Kidney capillary endothelial cell (primary cell): Measurements from ENCODE around the gene UBASH3B.
"Not testable (repeated sequence)": the region's sequence is repeated elsewhere in the genome, so short reads cannot be mapped to it uniquely, and the experiment has no call there.

Experiments
- DNase-seq: peaks from one replicate; pipeline ENCODE4 v3.0.0-alpha.2; 2018; ENCODE audit warnings: low spot score

The UBASH3B gene

DNA sequence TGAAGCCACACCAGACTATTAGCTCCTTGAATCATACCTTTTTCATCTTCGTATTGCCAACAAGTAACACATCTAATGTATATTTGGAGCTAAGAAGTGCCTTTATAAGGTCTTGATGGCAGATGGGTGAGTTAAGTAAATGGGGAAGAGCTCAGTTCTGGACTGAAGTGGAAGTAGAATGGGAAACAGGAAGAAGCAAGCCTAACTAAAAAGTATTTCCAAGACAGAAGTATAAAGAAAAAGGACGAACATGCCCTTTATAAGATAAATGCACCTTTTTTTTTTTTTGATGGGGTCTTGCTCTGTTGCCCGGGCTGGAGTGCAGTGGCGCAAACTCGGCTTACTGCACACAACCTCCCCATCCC, 197.3 kb downstream of the UBASH3B start:
- no peak for DNase-seq

DNA sequence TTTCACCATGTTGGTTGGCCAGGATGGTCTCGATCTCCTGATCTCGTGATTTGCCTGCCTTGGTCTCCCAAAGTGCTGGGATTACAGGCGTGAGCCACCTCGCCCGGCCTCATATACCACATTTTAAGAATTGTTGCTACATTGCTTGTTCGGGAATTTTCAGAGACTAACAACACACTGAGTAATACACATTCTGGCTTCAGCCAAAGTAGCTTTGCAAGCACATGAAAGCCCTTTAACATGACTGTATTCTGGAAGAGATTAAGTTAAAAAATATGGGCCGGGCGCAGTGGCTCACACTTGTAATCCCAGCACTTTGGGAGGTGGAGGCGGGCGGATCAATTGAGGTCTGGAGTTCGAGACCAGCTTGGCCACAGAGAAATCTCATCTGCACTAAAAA, 197.7 kb downstream of the UBASH3B start:
- DNase-seq, result no peak

DNA sequence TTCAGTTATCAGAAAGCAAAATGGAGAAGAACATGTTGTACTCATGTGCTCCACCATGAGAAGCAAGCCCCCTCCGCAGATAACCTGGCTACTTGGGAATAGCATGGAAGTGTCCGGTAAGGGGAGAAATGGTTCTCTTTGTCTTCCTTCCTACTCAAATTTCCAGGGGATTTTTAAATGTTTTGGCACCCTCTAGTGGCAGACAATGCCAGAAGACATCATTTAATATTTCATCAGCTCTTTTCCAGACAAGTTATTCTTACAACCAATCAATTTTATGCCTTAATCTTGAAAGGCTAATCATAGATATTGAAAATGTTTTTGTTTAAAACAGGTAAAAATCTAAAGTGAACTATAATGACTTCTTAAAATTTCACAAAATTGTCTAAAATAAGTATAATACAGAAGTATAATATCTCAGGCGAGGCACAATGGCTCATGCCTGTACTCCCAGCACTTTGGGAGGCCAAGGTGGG, 198.5 kb downstream of the UBASH3B start:
- peak; percentile 63 for DNase-seq

DNA sequence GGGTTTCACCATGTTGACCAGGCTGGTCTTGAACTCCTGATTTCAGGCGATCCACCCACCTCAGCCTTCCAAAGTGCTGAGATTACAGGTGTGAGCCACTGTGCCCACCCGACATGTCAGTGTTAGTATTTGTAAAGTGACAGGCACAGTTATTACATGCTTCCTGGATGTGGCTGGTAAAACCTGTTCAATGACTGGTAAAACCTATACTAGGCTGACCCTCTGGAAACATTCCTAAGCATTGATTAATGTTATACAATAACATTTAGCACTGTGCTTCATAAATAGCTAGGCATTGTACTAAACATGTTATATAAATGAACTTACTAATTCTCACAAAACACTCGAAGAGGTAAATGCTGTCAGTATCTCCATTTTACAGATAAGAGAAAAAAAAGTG, 206.1 kb downstream of the UBASH3B start:
- no peak for DNase-seq

DNA sequence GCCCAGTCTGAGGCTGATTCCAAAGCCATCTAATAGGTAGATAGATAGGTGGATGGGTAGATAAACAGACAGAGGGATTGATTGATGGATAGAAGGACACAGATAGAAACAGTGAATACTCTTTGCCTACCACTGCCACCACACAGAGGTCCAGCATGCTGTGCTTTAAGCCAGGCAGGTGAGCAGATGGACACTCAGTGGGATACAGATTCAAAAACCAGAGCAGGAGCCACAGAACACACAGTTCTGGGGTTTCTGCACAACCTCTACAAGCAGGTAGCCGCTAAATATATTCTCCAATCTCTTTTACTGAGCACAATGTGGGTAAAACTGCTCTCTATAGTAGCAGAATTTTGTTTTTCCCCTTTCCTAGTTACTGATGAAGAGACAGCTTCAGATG, 206.6 kb downstream of the UBASH3B start:
- no peak for DNase-seq

DNA sequence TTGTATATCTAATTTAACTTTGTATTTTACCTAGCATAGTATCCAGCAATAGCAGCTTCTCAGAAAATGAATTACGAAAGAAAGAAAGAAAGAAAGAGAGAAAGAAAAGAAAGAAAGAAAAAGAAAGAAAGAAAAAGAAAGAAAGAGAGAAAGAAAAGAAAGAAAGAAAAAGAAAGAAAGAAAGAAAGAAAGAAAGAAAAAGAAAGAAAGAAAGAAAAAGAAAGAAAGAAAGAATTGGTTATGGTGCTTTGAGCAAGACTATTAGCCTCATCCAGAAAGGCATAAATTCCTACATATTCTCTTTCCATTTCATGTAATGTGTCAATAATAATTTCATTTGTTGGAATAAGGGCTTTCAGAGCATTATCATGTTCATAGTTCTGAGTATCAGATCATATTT, 207.6 kb downstream of the UBASH3B start:
- DNase-seq, result not testable (repeated sequence)

DNA sequence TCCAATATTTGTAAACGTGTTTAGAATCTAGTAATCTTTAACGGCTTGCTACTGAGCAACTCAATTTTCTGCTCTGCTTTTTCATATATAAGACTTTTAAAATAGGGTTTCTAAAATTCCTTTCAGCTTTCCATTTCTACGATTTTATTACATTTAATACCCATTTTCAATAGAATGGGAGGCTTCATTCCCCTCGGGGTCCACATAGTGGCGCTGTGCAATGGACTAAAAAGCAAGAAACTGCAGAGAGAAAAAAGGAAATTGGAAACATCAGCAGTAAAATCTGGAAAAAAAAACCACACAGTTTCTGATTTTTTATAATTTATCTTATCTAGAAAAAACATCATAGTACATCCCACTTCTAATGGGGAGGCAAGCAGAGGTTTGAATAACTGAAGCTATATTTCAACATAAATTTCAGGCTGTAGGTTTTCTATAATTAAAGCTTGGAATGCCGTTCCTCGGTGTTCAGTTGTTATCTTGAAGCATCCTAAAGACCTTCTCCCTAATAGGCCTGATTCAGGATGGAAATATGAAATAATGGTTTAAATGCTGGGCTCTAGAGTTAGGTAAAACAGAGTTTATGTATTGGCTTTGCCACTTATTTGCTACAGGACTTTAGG, 208.3 kb downstream of the UBASH3B start:
- DNase-seq, result peak; percentile 40
